ENCODE measurements around the gene ZNF552. TPM values are rescaled to one million over a fixed set of nuclear protein-coding genes. Genes with fewer than 3 reads are reported as not detected.

The ZNF552 gene
- total RNA-seq, 3 donors from 2014 or later: 18.7 to 33.1 (median 27.9) TPM

DNA sequence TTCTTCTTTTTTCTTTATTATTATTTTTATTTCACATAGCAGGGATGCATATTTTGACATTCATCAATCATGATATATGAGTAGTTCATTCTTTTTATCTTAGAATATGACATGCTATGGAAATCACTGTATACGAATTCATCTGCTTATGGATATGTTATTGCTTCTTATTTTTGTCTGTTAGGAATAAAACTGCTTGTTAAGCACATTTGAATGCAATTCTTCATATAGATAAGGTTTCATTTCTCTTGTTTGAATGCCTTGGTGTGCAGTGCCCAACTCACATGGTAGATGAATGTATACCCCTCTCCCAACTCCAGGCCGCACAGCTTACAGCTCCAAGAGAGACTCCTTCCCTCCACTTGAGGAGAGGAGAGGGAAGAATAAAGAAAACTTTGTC is 56.8 kb downstream of the ZNF552 start:
- TF ChIP-seq, protein P1, sequence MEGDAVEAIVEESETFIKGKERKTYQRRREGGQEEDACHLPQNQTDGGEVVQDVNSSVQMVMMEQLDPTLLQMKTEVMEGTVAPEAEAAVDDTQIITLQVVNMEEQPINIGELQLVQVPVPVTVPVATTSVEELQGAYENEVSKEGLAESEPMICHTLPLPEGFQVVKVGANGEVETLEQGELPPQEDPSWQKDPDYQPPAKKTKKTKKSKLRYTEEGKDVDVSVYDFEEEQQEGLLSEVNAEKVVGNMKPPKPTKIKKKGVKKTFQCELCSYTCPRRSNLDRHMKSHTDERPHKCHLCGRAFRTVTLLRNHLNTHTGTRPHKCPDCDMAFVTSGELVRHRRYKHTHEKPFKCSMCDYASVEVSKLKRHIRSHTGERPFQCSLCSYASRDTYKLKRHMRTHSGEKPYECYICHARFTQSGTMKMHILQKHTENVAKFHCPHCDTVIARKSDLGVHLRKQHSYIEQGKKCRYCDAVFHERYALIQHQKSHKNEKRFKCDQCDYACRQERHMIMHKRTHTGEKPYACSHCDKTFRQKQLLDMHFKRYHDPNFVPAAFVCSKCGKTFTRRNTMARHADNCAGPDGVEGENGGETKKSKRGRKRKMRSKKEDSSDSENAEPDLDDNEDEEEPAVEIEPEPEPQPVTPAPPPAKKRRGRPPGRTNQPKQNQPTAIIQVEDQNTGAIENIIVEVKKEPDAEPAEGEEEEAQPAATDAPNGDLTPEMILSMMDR (IDR thresholded peaks at IDR 0.05): no peak
- peaks cover 66% of the 10 kb centered on the region for H3K9me3 ChIP-seq
- peaks cover 13% of the 10 kb centered on the region for H3K36me3 ChIP-seq (ENCODE audit: low read depth)
- intact Hi-C loops (cut with DNase I, micrococcal nuclease): no loop called here
- H3K4me1 ChIP-seq (ENCODE audit: low read depth): no peaks in the 10 kb centered on the region
- DNase-seq: no peak
- no peak for ATAC-seq
- H3K4me3 ChIP-seq: no peak overlapping the region

Other genes starting within 250 kb of the ZNF552 start
- gene ZNF416, start 236.0 kb downstream of the ZNF552 start, total RNA-seq: 1 to 10 TPM; 2.0 to 5.0 (median 2.9) TPM
- gene ZIK1, start 230.8 kb downstream of the ZNF552 start, total RNA-seq: 1 to 10 TPM; 1.2 to 6.2 (median 1.3) TPM
- 1 to 10 TPM; 1.7 to 3.1 (median 2.3) TPM for gene ZNF530, start 215.0 kb downstream of the ZNF552 start, total RNA-seq
- 10 to 100 TPM in 1 of 3 donors, 1 to 10 TPM in 2; 9.0 to 20.0 (median 9.2) TPM for gene ZNF134, start 200.7 kb downstream of the ZNF552 start, total RNA-seq
- 10 to 100 TPM in 1 of 3 donors, 1 to 10 TPM in 2; 7.9 to 16.3 (median 9.4) TPM for gene ZNF211, start 181.7 kb downstream of the ZNF552 start, total RNA-seq
- under 1 TPM in 1 of 3 donors, not detected in 2; 0.16 TPM for gene ZSCAN4, start 146.0 kb downstream of the ZNF552 start, total RNA-seq
- 1 to 10 TPM; 4.7 to 5.2 (median 4.9) TPM for gene ZNF551, start 132.9 kb downstream of the ZNF552 start, total RNA-seq
- 10 to 100 TPM in 1 of 3 donors, 1 to 10 TPM in 1, under 1 TPM in 1; 0.72 to 13.7 (median 1.5) TPM for gene ZNF154, start 105.7 kb downstream of the ZNF552 start, total RNA-seq
- gene ZNF671, start 87.3 kb downstream of the ZNF552 start, total RNA-seq: 1 to 10 TPM; 2.6 to 9.2 (median 2.9) TPM
- gene ZNF776, start 68.1 kb downstream of the ZNF552 start, total RNA-seq: 10 to 100 TPM; 10.4 to 16.5 (median 14.5) TPM
- 10 to 100 TPM; 16.4 to 25.2 (median 20.4) TPM for gene ZNF586, start 45.2 kb downstream of the ZNF552 start, total RNA-seq
- 10 to 100 TPM; 13.9 to 21.1 (median 18.3) TPM for gene ZNF587B, start 15.4 kb upstream of the ZNF552 start, total RNA-seq
- 10 to 100 TPM; 51.9 to 80.7 (median 61.0) TPM for gene ZNF587, start 34.9 kb upstream of the ZNF552 start, total RNA-seq
- gene ZNF814, start 74.1 kb upstream of the ZNF552 start, total RNA-seq: 10 to 100 TPM in 2 of 3 donors, 1 to 10 TPM in 1; 9.1 to 24.5 (median 18.4) TPM
- 10 to 100 TPM; 12.3 to 19.9 (median 15.7) TPM for gene ZNF417, start 101.7 kb upstream of the ZNF552 start, total RNA-seq
- gene ZNF418, start 120.5 kb upstream of the ZNF552 start, total RNA-seq: 10 to 100 TPM in 1 of 3 donors, 1 to 10 TPM in 1, under 1 TPM in 1; 0.82 to 15.5 (median 4.1) TPM
- gene ZNF256, start 132.8 kb upstream of the ZNF552 start, total RNA-seq: 1 to 10 TPM; 3.0 to 7.1 (median 3.7) TPM
- gene C19orf18, start 159.6 kb upstream of the ZNF552 start, total RNA-seq: 1 to 10 TPM in 1 of 3 donors, under 1 TPM in 2; 0.98 to 2.0 (median 0.99) TPM
- 10 to 100 TPM; 11.6 to 17.1 (median 13.8) TPM for gene ZNF606, start 187.9 kb upstream of the ZNF552 start, total RNA-seq
- gene ZSCAN1, start 219.1 kb upstream of the ZNF552 start, total RNA-seq: not detected
- gene ZNF135, start 244.4 kb upstream of the ZNF552 start, total RNA-seq: 1 to 10 TPM; 1.3 to 5.8 (median 2.2) TPM